K562 (cell line): Measurements from ENCODE around the gene SLAMF9. TPM values are rescaled to one million over a fixed set of nuclear protein-coding genes. Genes with fewer than 3 reads are reported as not detected.

Experiments used
- ATAC-seq: fragments of 200-7000 bp; cut with Tn5 transposase; 3 replicates; pipeline ENCODE4 v1.9.1; 2020; ENCODE audit warnings: moderate library complexity
- BruUV-seq: library from RNA; stranded (reverse); fragments of 400-500 nt; replicated peaks from 2 replicates; lab custom pipeline; 2021; lab: Mats Ljungman, UMichigan
- CTCF ChIA-PET: fragments of 300-600 bp; formaldehyde crosslinking; extraction: SDS; loops from one replicate; lab custom pipeline; 2021; ENCODE audit warnings: low intra/inter-chr PET ratio; lab: Yijun Ruan, JAX
- POLR2A ChIA-PET: fragments of 300-600, 350-650 bp; sonication (Branson Sonifier 250); formaldehyde crosslinking; extraction: SDS; loops from one replicate; lab custom pipeline; 2021; ENCODE audit warnings: antibody characterized with exemption, inconsistent platforms; lab: Yijun Ruan, JAX
- DNase-seq, 4 experiments: peaks; one replicate each; pipeline versions ENCODE4 v3.0.0 to v3.0.0-alpha.2; 2011 to 2018; ENCODE audit warnings: low spot score in 3 of 4, mixed read lengths in 3 of 4; ENCODE audit errors: extremely low read depth in 1 of 4
- FAIRE-seq: peaks from 2 replicates; lab custom pipeline; 2011; peaks lifted over from hg19 to GRCh38; lab: Jason Lieb, UNC
- H2AFZ ChIP-seq: 2 replicates; pipeline ENCODE4 v1.6.0; 2011; ENCODE audit warnings: low read depth, low read length, control low read depth, inconsistent platforms
- H3K27ac ChIP-seq: fragments of 200-600 bp; 3 replicates; pipeline ENCODE4 v1.8.0; 2011; ENCODE audit warnings: low read depth, mild to moderate bottlenecking, control low read depth, inconsistent platforms, low read length, moderate library complexity, mixed read lengths; ENCODE audit errors: extremely low read depth
- H3K27me3 ChIP-seq, 2 experiments: fragments of 300-600 bp in 1 of 2; 2 replicates in 1 of 2; 3 replicates in 1 of 2; pipeline versions ENCODE4 v1.6.0 to v1.8.0; 2011; ENCODE audit warnings: inconsistent platforms in 2 of 2, low read length in 2 of 2, mild to moderate bottlenecking in 1 of 2, mixed read lengths in 1 of 2, moderate library complexity in 1 of 2; ENCODE audit not compliant: control insufficient read depth in 2 of 2, insufficient read depth in 2 of 2
- H3K36me3 ChIP-seq: fragments of 300-600 bp; 3 replicates; pipeline ENCODE4 v1.8.0; 2011; ENCODE audit warnings: mild to moderate bottlenecking, low read length, inconsistent platforms; ENCODE audit not compliant: control insufficient read depth, insufficient read depth
- H3K4me1 ChIP-seq, 2 experiments: fragments of 200-600 bp in 1 of 2; replicated peaks in 1 of 2; 2 replicates in 1 of 2; 3 replicates in 1 of 2; pipeline versions ENCODE4 v1.5.1 to v1.8.0; 2011; ENCODE audit warnings: inconsistent platforms in 2 of 2, low read length in 2 of 2, mild to moderate bottlenecking in 1 of 2, mixed read lengths in 1 of 2, moderate library complexity in 1 of 2; ENCODE audit not compliant: control insufficient read depth in 2 of 2, insufficient read depth in 2 of 2
- H3K4me2 ChIP-seq: 2 replicates; pipeline ENCODE4 v1.6.1; 2011; ENCODE audit warnings: low read length, control low read depth, inconsistent platforms, mixed read lengths; ENCODE audit not compliant: insufficient read depth
- H3K4me3 ChIP-seq: fragments of 200-600 bp; sonication (generic), shearing (Covaris generic); 2 replicates; pipeline ENCODE4 v1.5.1; 2016; ENCODE audit warnings: control low read depth, inconsistent platforms
- H3K79me2 ChIP-seq: fragments of 200-600 bp; 3 replicates; pipeline ENCODE4 v1.8.0; 2011; ENCODE audit warnings: low read length, inconsistent platforms; ENCODE audit not compliant: control insufficient read depth, insufficient read depth
- H3K9ac ChIP-seq, 2 experiments: 2 replicates each; pipeline versions ENCODE4 v1.6.0 to v1.6.1; 2011; ENCODE audit warnings: low read depth in 2 of 2, low read length in 2 of 2, control low read depth in 1 of 2, inconsistent platforms in 1 of 2, mild to moderate bottlenecking in 1 of 2, mixed read lengths in 1 of 2; ENCODE audit not compliant: insufficient read depth in 1 of 2
- H3K9me1 ChIP-seq: one replicate; pipeline ENCODE4 v1.6.0; 2011; ENCODE audit warnings: inconsistent platforms, mild to moderate bottlenecking, low read length, moderate library complexity; ENCODE audit not compliant: control insufficient read depth, insufficient read depth
- H3K9me3 ChIP-seq: replicated peaks from 2 replicates; pipeline ENCODE4 v1.5.1; 2011; ENCODE audit warnings: low read depth, low read length, inconsistent platforms; ENCODE audit not compliant: control insufficient read depth, insufficient read depth
- H4K20me1 ChIP-seq: replicated peaks from 2 replicates; pipeline ENCODE4 v1.6.1; 2011; ENCODE audit warnings: low read length, inconsistent platforms, mixed read lengths; ENCODE audit not compliant: control insufficient read depth, insufficient read depth
- ARID3B ChIP-seq: fragments of 250-450 bp; sonication (Bioruptor Pico); IDR thresholded peaks from 2 replicates; pipeline ENCODE4 v1.4.0; 2020; ENCODE audit warnings: borderline replicate concordance
- ATF2 ChIP-seq: sonication (generic); formaldehyde crosslinking; IDR thresholded peaks from 2 replicates; pipeline ENCODE4 v1.8.1; 2022; ENCODE audit warnings: missing genetic modification reagents
- BCL6 ChIP-seq: fragments of 250-450 bp; sonication (Bioruptor Pico); IDR thresholded peaks from 2 replicates; pipeline ENCODE4 v1.4.0; 2020
- E4F1 ChIP-seq: fragments of 250-450 bp; sonication (Bioruptor Pico); IDR thresholded peaks from 2 replicates; pipeline ENCODE4 v1.5.0; 2021; ENCODE audit warnings: mild to moderate bottlenecking, borderline replicate concordance
- ETV6 ChIP-seq, 3 experiments: fragments of 150-350 bp in 1 of 3; sonication (generic) in 1 of 3; formaldehyde crosslinking in 1 of 3; IDR thresholded peaks; 2 replicates each; pipeline versions ENCODE4 v1.6.1 to v1.8.0; 2014 to 2022; ENCODE audit warnings: borderline replicate concordance in 2 of 3, low read depth in 2 of 3, antibody characterized with exemption in 1 of 3, low read length in 1 of 3, mild to moderate bottlenecking in 1 of 3, missing genetic modification reagents in 1 of 3
- SRSF1 ChIP-seq: fragments of 200-400 bp; formaldehyde crosslinking; IDR thresholded peaks from 2 replicates; pipeline ENCODE4 v1.6.1; 2017; ENCODE audit warnings: mild to moderate bottlenecking, low read depth, low read length, moderate library complexity
- U2AF1 ChIP-seq: fragments of 200-400 bp; formaldehyde crosslinking; optimal IDR thresholded peaks from 2 replicates; pipeline ENCODE3; 2017; ENCODE audit warnings: mild to moderate bottlenecking, low read depth, low read length, moderate library complexity
- ZBTB43 ChIP-seq: sonication (generic); formaldehyde crosslinking; IDR thresholded peaks from 2 replicates; pipeline ENCODE4 v1.8.0; 2023; ENCODE audit warnings: mild to moderate bottlenecking, missing genetic modification reagents
- ZNF197 ChIP-seq: fragments of 200-800 bp; sonication (Bioruptor generic); IDR thresholded peaks from 2 replicates; pipeline ENCODE4 v1.6.1; 2016; ENCODE audit warnings: low read depth, missing genetic modification characterization, missing compliant biosample characterization
- ZNF655 ChIP-seq: fragments of 250-450 bp; sonication (Bioruptor Pico); IDR thresholded peaks from 2 replicates; pipeline ENCODE4 v1.5.0; 2021
- ZNF780A ChIP-seq: fragments of 250-450 bp; sonication (Bioruptor Pico); IDR thresholded peaks from 2 replicates; pipeline ENCODE4 v1.5.0; 2021; ENCODE audit warnings: mild to moderate bottlenecking
- WGBS: fragments of 100-300 bp; shearing (Covaris generic); methylation state at CpG from one replicate; pipeline ENCODE4 v1.1.6; 2016; ENCODE audit warnings: low coverage, mixed read lengths; ENCODE audit not compliant: insufficient coverage; ENCODE audit errors: missing lambda C conversion rate; 5-methylcytosine and 5-hydroxymethylcytosine counted together
- in situ Hi-C: fragments of 300-500 bp; cut with MboI; formaldehyde crosslinking; loops from 4 replicates; pipeline ENCODE4 v1.15.0; 2018; ENCODE audit warnings: inconsistent platforms, mixed read lengths
- intact Hi-C: fragments of 100-400 bp; cut with micrococcal nuclease; formaldehyde crosslinking; loops from 2 replicates; pipeline ENCODE4 v1.14.2; 2022
- polyA plus RNA-seq, 8 experiments: library from polyadenylated mRNA; depleted of rRNA in 4 of 8; stranded (reverse) in 5 of 8; unstranded in 3 of 8; fragments of >200 nt; fragmentation: Nextera tagmentation in 2 of 8; fragmentation: Illumina TruSeq in 1 of 8; extraction: Ambion mirVana in 2 of 8; extraction: Trizol in 1 of 8; gene quantifications; 2 replicates each; pipeline versions ENCODE4 v1.2.1 to v1.2.3, GENCODE V29; 2011 to 2014; ENCODE audit warnings: inconsistent platforms in 1 of 8, missing spikeins in 1 of 8
- total RNA-seq, 7 experiments: library from RNA; depleted of rRNA in 6 of 7; stranded (reverse); fragments of >200 nt in 6 of 7; fragmentation: Illumina TruSeq in 2 of 7; extraction: Trizol in 2 of 7; gene quantifications; 2 replicates each; pipeline versions ENCODE4 v1.2.1 to v1.2.3, GENCODE V29; 2011 to 2021; ENCODE audit warnings: low replicate concordance in 1 of 7

SLAMF9 gene
- total and polyA plus RNA-seq, 9 of the 15 experiments (the other 6 are each of a cell fraction or from before 2014, with no cell fraction given), result 0.13 to 0.21 TPM; not detected in 7

GRCh38 chr1:159930216-159930615 lies 23.8 kb downstream of the SLAMF9 start:
- POLR2A ChIA-PET, result interaction anchor here (0.6 to 1.2 kb wide), 5 partner anchors 9 to 777 kb away, joined by 3 to 5 read pairs (median 4); no protein-coding TSS in a partner anchor
- H3K79me2 ChIP-seq, result peaks cover 3% of the 10 kb centered on the region
- H2AFZ ChIP-seq, result peak overlapping the region; percentile 94
- no peak for DNase-seq
- no peaks in the 10 kb centered on the region for H3K36me3 ChIP-seq
- H3K27me3 ChIP-seq, result peaks cover 9 to 41% of the 10 kb centered on the region in 2 experiments; a peak in 4 of 5 replicates
- H3K4me3 ChIP-seq, result no peak overlapping the region
- in situ Hi-C loops (no loop called here), intact Hi-C loops (no loop called here)
- H4K20me1 ChIP-seq, result no peaks in the 10 kb centered on the region; the same call in 1 of the 2 replicates
- FAIRE-seq, result no peak
- WGBS, result 54% methylated on average over 10 of the region's 11 CpGs
- H3K27ac ChIP-seq, result no peak overlapping the region
- BruUV-seq, result no TSS peak
- CTCF ChIA-PET, result no interaction called here
- H3K9me1 ChIP-seq, result no peaks in the 10 kb centered on the region
- ATAC-seq, result no peak
- peaks cover 4 to 51% of the 10 kb centered on the region in 2 experiments; a peak in 3 of 5 replicates for H3K4me1 ChIP-seq
- H3K9ac ChIP-seq, result 0 out of 4 replicates have a peak overlapping the region, but pooled peaks of 1 of the 2 experiments have one; percentile 18
- no peaks in the 10 kb centered on the region for H3K9me3 ChIP-seq
- H3K4me2 ChIP-seq, result peak overlapping the region; percentile 71; the same call in 1 of the 2 replicates
- TF ChIP-seq BCL6 (CRISPR knock-in tag) (no peak), ZBTB43 (CRISPR knock-in tag) (no peak), E4F1 (CRISPR knock-in tag) (no peak), ARID3B (no peak), ATF2 (CRISPR knock-in tag) (no peak), SRSF1 (no peak), U2AF1 (no peak), ZNF780A (CRISPR knock-in tag) (no peak), ETV6 (IDR thresholded peaks at IDR 0.05; ENCODE audit: borderline replicate concordance in 1 of 2, low read depth in 2 of 2, low read length in 1 of 2) (no peak), ETV6 (CRISPR knock-in tag; IDR thresholded peaks at IDR 0.05; ENCODE audit: borderline replicate concordance) (no peak), ZNF197 (CRISPR knock-in tag) (no peak), ZNF655 (CRISPR knock-in tag) (no peak)
